Ishikawa (cell line): ENCODE data around the gene ZBTB48.

Source experiments
- CEBPB ChIP-seq: IDR thresholded peaks from 2 replicates; pipeline ENCODE4 v1.6.1; 2012
- CREB1 ChIP-seq: IDR thresholded peaks from 2 replicates; pipeline ENCODE4 v1.6.1; 2012; ENCODE audit warnings: low read depth
- EGR1 ChIP-seq: IDR thresholded peaks from 2 replicates; pipeline ENCODE4 v1.6.1; 2012
- EP300 ChIP-seq: IDR thresholded peaks from 2 replicates; pipeline ENCODE4 v1.6.1; 2012; ENCODE audit warnings: borderline replicate concordance
- FOXM1 ChIP-seq: IDR thresholded peaks from 2 replicates; pipeline ENCODE4 v1.6.1; 2012; ENCODE audit warnings: low read depth, borderline replicate concordance
- NFIC ChIP-seq: IDR thresholded peaks from 2 replicates; pipeline ENCODE4 v1.6.1; 2012
- RAD21 ChIP-seq: IDR thresholded peaks from 2 replicates; pipeline ENCODE4 v1.6.1; 2012; ENCODE audit warnings: low read depth
- TAF1 ChIP-seq: IDR thresholded peaks from 2 replicates; pipeline ENCODE4 v1.6.1; 2012; ENCODE audit warnings: low read depth, mild to moderate bottlenecking
- TCF12 ChIP-seq: IDR thresholded peaks from 2 replicates; pipeline ENCODE4 v1.6.1; 2012; ENCODE audit warnings: low read depth
- TEAD4 ChIP-seq: IDR thresholded peaks from 2 replicates; pipeline ENCODE4 v1.6.1; 2012
- YY1 ChIP-seq: IDR thresholded peaks from 2 replicates; pipeline ENCODE4 v1.6.1; 2012; ENCODE audit warnings: low read depth
- ZBTB7A ChIP-seq: IDR thresholded peaks from 2 replicates; pipeline ENCODE4 v1.6.1; 2012; ENCODE audit warnings: low read depth
- TF ChIP-seq, protein P1 (sequence below): IDR thresholded peaks from 2 replicates; pipeline ENCODE4 v1.6.1; 2012
- TF ChIP-seq, protein P2 (sequence below): IDR thresholded peaks from 2 replicates; pipeline ENCODE4 v1.6.1; 2012; ENCODE audit warnings: low read depth, mild to moderate bottlenecking
- TF ChIP-seq, protein P3 (sequence below): IDR thresholded peaks from 2 replicates; pipeline ENCODE4 v1.6.1; 2012

The ZBTB48 gene

DNA sequence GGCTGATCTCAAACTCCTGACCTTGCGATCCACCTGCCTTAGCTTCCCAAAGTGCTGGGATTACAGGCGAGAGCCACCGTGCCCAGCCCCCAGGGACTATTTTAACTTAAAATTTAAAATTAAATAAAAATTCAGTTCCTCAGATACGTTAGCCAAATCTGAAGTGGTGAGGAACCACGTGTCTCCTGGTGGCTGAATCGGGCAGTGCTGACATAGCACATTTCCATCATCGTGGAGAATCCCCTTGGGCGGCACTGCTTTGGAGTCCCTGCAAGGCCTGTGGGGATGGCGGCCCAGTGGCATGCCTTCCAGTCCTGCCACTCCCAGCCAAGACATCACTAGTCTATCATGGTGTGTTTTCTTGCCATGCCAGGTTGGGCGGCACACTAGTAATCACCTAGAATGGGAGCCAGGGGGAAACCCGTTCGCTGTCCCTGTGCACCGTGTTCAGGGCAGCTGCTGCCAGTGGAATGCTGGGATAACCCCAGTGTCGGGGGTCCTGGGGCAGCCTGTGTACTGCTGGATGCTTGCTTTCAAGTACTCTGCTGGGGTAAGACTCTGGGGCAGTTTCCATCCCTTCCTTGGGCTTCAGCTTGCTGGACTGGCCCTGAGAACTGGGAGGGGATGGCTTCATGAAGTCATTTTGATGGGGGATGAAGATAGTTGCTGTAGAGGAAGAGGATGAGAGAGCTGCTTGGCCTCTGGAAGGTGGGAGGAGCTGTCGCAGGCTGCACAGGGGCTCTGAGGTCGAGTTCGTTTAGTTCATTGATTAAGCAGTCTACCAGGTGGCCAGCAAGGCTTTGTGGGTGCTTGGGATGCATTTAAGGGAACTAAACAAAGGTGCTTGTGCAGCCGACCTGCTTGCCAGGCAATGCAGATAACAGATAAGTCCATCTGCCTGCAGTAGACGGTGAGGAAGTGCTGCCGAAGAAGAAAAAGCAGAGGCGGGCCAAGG lies 4.6 kb downstream of the ZBTB48 start:
- TF ChIP-seq NFIC = no peak
- TF ChIP-seq, protein P1, sequence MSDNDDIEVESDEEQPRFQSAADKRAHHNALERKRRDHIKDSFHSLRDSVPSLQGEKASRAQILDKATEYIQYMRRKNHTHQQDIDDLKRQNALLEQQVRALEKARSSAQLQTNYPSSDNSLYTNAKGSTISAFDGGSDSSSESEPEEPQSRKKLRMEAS = no peak
- TF ChIP-seq, protein P2, sequence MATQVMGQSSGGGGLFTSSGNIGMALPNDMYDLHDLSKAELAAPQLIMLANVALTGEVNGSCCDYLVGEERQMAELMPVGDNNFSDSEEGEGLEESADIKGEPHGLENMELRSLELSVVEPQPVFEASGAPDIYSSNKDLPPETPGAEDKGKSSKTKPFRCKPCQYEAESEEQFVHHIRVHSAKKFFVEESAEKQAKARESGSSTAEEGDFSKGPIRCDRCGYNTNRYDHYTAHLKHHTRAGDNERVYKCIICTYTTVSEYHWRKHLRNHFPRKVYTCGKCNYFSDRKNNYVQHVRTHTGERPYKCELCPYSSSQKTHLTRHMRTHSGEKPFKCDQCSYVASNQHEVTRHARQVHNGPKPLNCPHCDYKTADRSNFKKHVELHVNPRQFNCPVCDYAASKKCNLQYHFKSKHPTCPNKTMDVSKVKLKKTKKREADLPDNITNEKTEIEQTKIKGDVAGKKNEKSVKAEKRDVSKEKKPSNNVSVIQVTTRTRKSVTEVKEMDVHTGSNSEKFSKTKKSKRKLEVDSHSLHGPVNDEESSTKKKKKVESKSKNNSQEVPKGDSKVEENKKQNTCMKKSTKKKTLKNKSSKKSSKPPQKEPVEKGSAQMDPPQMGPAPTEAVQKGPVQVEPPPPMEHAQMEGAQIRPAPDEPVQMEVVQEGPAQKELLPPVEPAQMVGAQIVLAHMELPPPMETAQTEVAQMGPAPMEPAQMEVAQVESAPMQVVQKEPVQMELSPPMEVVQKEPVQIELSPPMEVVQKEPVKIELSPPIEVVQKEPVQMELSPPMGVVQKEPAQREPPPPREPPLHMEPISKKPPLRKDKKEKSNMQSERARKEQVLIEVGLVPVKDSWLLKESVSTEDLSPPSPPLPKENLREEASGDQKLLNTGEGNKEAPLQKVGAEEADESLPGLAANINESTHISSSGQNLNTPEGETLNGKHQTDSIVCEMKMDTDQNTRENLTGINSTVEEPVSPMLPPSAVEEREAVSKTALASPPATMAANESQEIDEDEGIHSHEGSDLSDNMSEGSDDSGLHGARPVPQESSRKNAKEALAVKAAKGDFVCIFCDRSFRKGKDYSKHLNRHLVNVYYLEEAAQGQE = no peak
- TF ChIP-seq CREB1 = no peak
- TF ChIP-seq, protein P3, sequence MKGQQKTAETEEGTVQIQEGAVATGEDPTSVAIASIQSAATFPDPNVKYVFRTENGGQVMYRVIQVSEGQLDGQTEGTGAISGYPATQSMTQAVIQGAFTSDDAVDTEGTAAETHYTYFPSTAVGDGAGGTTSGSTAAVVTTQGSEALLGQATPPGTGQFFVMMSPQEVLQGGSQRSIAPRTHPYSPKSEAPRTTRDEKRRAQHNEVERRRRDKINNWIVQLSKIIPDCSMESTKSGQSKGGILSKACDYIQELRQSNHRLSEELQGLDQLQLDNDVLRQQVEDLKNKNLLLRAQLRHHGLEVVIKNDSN = no peak
- TF ChIP-seq TAF1 = no peak
- TF ChIP-seq EP300 = no peak
- TF ChIP-seq EGR1 = no peak
- no peak for TF ChIP-seq ZBTB7A
- no peak for TF ChIP-seq TEAD4

DNA sequence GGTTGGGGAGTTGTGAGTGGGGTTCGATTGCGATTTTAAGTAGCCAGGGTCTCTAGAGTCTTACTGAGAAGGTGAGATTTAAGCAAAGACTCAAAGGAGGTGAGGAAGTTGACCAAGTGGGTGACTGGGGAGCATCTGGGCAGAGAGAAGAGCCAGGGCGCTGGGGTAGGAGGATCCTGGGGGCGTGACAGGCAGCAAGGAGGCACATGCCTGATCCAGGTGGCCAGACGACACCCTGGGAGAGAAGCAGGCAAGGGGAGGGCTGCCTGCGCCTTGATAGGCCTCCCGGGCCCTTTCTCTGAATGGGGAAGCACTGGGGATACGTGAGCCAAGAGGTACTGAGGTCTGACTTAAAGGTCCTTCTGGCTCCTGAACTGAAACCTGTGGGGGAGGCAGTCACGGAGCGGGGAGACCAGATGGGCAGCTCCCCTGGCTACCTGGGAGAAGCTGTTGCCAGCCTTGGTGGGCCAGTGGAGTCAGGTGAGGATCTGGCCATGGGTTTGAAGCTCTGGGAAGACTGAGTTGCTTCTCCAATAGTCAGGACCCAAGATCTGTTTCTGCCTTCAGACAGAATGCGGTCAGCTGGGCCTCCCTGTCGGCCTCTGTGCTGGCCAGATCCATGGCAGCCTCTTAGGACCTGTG lies 5.4 kb downstream of the ZBTB48 start:
- TF ChIP-seq EGR1 (no peak), TCF12 (no peak), YY1 (no peak), TAF1 (no peak), FOXM1 (no peak), EP300 (no peak), NFIC (no peak), CREB1 (no peak), RAD21 (no peak), TEAD4 (no peak), CEBPB (no peak), ZBTB7A (no peak)
- TF ChIP-seq, protein P1 = no peak
- TF ChIP-seq, protein P2 = no peak
- TF ChIP-seq, protein P3 = no peak

DNA sequence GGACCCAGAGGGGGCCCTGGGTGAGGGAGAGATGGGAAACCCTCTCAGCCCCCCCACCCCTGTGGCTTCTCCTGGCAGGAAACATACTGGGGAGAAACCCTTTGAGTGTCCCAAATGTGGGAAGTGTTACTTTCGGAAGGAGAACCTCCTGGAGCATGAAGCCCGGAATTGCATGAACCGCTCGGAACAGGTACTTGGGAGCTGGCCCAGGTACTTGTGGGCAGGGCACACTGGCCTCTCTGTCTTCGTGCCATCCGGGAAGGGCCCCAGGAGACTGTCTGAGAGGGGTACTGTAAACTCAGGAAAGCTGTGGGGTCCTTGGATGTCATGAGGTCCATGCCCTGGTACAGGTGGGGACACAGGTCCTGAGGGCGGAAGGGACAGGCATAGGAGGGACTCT lies 6.0 kb downstream of the ZBTB48 start:
- TF ChIP-seq TAF1 (no peak), FOXM1 (no peak), RAD21 (no peak), TEAD4 (no peak), NFIC (no peak)

DNA sequence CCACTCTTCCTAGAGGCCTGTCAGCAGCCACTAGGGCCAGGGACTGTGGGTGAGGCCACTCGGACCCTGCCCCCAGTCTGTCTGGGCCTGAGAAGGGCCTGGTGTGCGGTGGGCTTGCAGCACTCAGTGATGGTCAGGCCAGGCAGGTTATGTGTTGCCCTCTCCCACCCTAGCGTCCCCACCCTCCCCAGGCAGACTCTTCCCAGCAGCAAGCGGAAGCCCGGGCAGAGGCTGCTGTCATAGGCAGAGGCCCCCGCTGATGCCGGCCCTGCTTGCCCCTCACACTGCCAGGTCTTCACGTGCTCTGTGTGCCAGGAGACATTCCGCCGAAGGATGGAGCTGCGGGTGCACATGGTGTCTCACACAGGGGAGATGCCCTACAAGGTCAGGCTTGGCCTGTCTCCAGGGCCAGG lies 6.6 kb downstream of the ZBTB48 start:
- TF ChIP-seq EP300 (no peak), ZBTB7A (no peak), FOXM1 (no peak), YY1 (no peak), TAF1 (no peak), CEBPB (no peak), TCF12 (no peak), RAD21 (no peak), NFIC (no peak), CREB1 (no peak), TEAD4 (no peak), EGR1 (no peak)
- TF ChIP-seq, protein P1 = no peak
- TF ChIP-seq, protein P2 = no peak
- TF ChIP-seq, protein P3 = no peak
